Mucosa of descending colon (tissue), 3 donors: Measurements from ENCODE around the gene HOXD11. TPM values are rescaled to one million over a fixed set of nuclear protein-coding genes. Genes with fewer than 3 reads are reported as not detected.

Source experiments
- ATAC-seq: fragments of 200-7000 bp; cut with Tn5 transposase; one replicate; pipeline ENCODE4 v1.9.1; 2020; ENCODE audit warnings: mild to moderate bottlenecking, moderate library complexity
- DNase-seq, 3 donors: peaks; one replicate each; pipeline ENCODE4 v3.0.0-alpha.2; 2020
- H3K36me3 ChIP-seq: fragments of 200-600 bp; one replicate; pipeline ENCODE4 v1.8.0; 2021; ENCODE audit warnings: low read depth, mild to moderate bottlenecking
- H3K4me1 ChIP-seq: fragments of 200-600 bp; one replicate; pipeline ENCODE4 v1.8.0; 2021; ENCODE audit warnings: low read depth, mild to moderate bottlenecking
- H3K4me3 ChIP-seq: fragments of 200-600 bp; one replicate; pipeline ENCODE4 v1.8.0; 2021; ENCODE audit warnings: mild to moderate bottlenecking
- H3K9me3 ChIP-seq: fragments of 200-600 bp; one replicate; pipeline ENCODE4 v1.8.0; 2021; ENCODE audit warnings: mild to moderate bottlenecking
- CTCF ChIP-seq: fragments of 200-600 bp; IDR thresholded peaks from one replicate; pipeline ENCODE4 v1.8.0; 2022; ENCODE audit warnings: antibody characterized with exemption, mild to moderate bottlenecking
- intact Hi-C, 2 donors: fragments of 100-400 bp; cut with DNase I in 1 of 2; cut with micrococcal nuclease in 1 of 2; formaldehyde crosslinking; loops; one replicate each; pipeline versions ENCODE4 v1.11.0 to v1.11.1; 2022; cut with DNase I, micrococcal nuclease
- total RNA-seq, 3 donors: library from RNA; stranded (reverse); fragmentation: NEBNext Ultra II Directional in 2 of 3; extraction: Animal tissue kit (Norgen Biotek cat#: 25700) in 2 of 3; gene quantifications; one replicate each; pipeline versions ENCODE4 v1.2.1 to v1.2.4, GENCODE V29; 2021 to 2023
- donor health status: DM: no; HTN: no; CAD: no; lungs with moderate emphysema.
- donor health status: DM: no; HTN: no; CAD: no.
- donor health status: DM: no; HTN: yes; CAD: no.

The HOXD11 gene
- total RNA-seq, 3 donors from 2014 or later, result 1.2 to 2.1 (median 2.1) TPM

- H3K4me3 ChIP-seq, result peak overlapping the region; percentile 36
- DNase-seq (no peak), ATAC-seq (no peak)
- H3K36me3 ChIP-seq, result no peaks in the 10 kb centered on the region
- intact Hi-C loops, result no loop called here
- no peaks in the 10 kb centered on the region for H3K9me3 ChIP-seq
- peaks cover 17% of the 10 kb centered on the region for H3K4me1 ChIP-seq
- no peak for TF ChIP-seq CTCF
Observed at GRCh38 chr2:176130957-176131847, 24.1 kb downstream of the HOXD11 start.

GRCh38 chr2:176131848-176132158 is 24.7 kb downstream of the HOXD11 start:
- ATAC-seq, result no peak
- no peak for TF ChIP-seq CTCF
- no peak for DNase-seq
- no peak overlapping the region for H3K4me3 ChIP-seq
- H3K4me1 ChIP-seq, result peaks cover 17% of the 10 kb centered on the region
- H3K36me3 ChIP-seq, result no peaks in the 10 kb centered on the region
- intact Hi-C loops, result no loop called here
- H3K9me3 ChIP-seq, result no peaks in the 10 kb centered on the region

GRCh38 chr2:176132205-176133171 is 25.4 kb downstream of the HOXD11 start:
- ATAC-seq, result no peak

GRCh38 chr2:176133389-176133788 is 26.3 kb downstream of the HOXD11 start:
- H3K9me3 ChIP-seq, result no peaks in the 10 kb centered on the region
- intact Hi-C loops, result no loop called here
- no peak for TF ChIP-seq CTCF
- no peak overlapping the region for H3K4me3 ChIP-seq
- peaks cover 11% of the 10 kb centered on the region for H3K4me1 ChIP-seq
- no peak for DNase-seq
- no peak for ATAC-seq
- no peaks in the 10 kb centered on the region for H3K36me3 ChIP-seq

More at GRCh38 chr2:176132205-176133171, 25.4 kb downstream of the HOXD11 start:
- intact Hi-C loops, result no loop called here
- Histone ChIP-seq H3K9me3 (no peaks in the 10 kb centered on the region), H3K4me3 (no peak overlapping the region), H3K4me1 (peaks cover 14% of the 10 kb centered on the region), H3K36me3 (no peaks in the 10 kb centered on the region)
- no peak for TF ChIP-seq CTCF
- DNase-seq, result no peak

GRCh38 chr2:176134035-176134434 is 27.0 kb downstream of the HOXD11 start:
- no peak for DNase-seq
- Histone ChIP-seq H3K9me3 (no peaks in the 10 kb centered on the region), H3K4me1 (peaks cover 4% of the 10 kb centered on the region), H3K36me3 (no peaks in the 10 kb centered on the region), H3K4me3 (no peak overlapping the region)
- no peak for TF ChIP-seq CTCF
- intact Hi-C loops, result no loop called here
- no peak for ATAC-seq
